HG03025 (cell line): ENCODE results near the gene RABGAP1L.
A peak's percentile ranks its signal among the peaks of the same experiment; 100 is the strongest.

Experiments
- ATAC-seq: cut with Tn5 transposase; IDR thresholded peaks from one replicate; pipeline ENCODE4 v1.9.1; 2021; ENCODE audit warnings: mild to moderate bottlenecking, moderate library complexity; ENCODE audit not compliant: unreplicated experiment, low FRiP score

RABGAP1L gene

DNA sequence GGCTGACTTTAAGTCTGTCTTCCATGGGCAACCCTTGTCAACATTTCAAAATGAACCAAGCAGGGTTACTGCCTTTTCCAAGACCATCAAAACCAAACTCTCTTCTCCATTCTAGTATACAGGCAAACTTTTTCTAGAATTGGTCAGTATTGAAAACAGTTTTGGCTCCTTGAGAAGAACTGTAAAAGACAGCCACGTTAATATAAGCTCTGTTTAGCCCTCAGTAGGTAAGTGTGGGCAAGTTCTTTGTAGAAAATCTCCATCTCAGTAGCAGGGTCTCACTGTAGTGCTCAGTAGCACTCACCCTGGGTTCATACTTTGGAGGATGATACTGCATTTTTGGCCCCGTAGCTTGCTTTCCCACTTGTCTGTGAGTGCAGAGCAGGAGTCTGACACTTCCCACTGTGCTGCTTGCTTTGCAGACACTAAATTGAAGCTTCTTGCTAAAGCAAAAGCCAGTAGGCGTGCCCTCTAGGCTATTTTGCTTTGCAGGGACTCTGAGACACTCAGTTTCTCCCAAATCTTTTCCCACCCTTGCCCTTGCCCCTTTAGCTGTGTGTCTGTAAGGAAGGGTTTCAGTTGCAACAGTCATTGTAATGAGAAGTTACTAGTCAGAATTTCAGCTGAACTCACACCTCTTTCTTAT, 806.2 kb downstream of the RABGAP1L start:
- no peak for ATAC-seq

DNA sequence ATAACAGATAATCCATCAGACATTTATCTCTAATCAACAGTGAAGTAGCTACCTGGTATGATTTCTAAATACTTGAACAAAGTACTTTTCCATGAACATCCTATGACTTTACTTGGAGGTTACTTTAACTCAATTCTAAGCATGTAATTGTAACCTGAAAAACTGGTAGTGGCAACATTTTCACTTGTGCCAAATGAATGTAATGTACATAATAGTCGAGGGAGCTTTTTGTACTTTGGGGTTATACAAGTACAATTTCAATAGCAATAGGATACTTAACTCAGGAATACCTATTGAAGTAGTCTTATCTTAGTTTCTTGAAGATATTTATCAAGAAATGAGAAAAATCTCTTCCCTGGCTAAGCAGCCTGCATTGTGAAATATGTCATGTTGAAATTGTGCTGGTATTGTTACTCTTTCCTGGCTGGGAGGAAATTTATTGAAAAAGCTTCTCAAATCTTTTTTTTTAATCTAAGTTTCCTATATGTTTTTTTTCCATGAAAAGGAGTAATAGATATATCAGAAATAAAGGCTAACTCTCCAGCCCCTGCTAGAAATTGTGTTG, 806.8 kb downstream of the RABGAP1L start:
- no peak for ATAC-seq

DNA sequence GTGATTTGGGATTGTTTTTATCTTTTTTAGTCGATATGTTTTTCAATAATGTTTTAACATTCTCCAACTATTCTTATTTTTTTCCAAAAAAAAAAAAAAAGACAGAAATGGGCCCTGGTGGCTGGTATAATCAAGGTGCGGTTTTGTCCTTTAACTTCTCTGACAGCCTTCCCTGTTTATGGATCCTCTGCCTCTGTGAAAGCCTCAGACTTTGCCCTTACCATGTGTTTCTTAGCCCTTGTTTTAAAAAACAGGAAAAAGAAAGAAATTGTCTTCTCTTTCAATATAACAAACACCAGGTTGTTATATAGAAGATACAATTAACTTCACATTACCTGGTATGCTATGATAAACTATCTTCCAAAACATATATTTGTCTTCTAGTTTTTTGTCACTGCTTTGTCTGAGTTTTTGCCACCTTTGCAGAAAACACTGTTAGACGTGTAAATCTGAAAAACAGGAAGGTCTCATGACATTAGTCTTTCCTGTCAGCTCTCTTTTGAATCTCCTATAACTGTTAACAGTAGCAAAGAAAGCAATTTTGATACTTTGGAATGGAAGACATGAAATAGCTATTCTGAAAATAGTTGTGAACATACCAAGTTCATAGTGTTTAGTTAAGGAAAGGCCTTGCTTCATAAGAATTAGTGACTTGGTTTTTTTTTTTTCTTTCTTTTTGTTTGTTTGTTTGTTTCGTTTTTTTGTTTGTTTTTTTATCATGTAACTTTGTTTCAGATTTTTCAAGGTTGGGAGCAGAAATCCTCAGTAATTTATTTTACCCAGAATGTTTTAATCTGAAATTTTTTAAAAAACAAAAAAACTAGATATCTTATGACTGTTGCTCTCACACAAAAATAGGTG, 808.8 kb downstream of the RABGAP1L start:
- ATAC-seq: no peak

DNA sequence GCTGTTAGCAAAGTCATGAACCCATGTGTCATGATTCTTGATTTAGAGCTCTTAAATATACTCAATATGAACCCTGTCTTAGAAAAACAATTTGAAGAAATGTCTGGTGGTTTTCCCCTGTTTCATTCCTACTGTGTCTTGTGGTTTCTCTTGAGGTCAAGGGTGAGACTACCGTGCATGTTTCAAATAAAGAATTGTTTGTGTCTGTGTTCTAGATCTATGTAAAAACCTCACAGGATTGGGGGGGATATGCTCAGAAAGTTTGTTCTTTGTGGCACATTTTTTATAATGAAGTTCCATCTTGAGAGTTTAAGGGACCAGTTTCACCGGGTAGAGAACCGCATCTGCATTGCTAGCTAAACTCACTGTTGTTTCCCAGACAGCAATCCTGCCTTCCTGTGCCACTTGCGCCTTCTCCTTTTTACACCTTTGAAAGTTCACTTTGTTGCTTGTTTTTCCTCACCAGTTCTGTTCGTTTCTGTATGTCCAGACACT, 809.5 kb downstream of the RABGAP1L start:
- ATAC-seq: peak; percentile 56

DNA sequence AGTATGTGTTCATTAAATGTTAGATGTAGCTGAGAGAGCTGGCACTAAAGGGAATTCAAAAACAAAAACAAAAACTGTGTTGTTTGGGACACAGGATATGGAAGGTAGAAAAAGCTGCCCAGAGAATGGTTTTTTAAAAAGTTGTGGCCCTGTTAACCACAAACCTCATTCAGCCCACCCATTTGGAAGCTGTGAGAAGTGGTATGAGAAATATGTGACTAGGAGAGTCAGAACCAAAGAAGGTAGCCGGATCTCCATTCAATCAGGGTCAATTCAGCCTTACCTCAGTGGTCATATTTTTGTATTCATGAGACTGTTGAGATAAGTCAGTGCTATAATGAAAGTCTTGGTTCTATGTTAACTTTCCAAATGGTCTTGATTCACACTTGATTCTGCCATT, 810.7 kb downstream of the RABGAP1L start:
- no peak for ATAC-seq

DNA sequence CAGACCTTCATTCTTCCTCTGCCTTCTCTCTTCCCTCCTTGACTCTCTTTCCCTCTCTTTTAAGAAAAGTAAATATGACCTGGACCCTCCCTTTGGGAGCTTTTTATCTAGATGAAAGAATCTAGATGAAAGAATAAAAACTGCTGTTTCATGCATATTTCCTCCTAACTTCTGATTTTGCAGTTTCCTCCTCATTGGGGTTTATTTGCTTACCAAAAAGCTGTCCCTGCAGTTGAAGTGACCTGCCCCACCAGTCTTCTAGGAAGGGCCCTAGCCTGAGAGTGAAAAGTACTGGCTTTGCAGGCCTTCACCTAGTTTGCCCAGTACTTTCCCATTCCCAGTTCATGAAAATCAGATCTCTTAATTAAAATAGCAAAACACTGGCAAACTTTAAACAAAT, 812.1 kb downstream of the RABGAP1L start:
- no peak for ATAC-seq

DNA sequence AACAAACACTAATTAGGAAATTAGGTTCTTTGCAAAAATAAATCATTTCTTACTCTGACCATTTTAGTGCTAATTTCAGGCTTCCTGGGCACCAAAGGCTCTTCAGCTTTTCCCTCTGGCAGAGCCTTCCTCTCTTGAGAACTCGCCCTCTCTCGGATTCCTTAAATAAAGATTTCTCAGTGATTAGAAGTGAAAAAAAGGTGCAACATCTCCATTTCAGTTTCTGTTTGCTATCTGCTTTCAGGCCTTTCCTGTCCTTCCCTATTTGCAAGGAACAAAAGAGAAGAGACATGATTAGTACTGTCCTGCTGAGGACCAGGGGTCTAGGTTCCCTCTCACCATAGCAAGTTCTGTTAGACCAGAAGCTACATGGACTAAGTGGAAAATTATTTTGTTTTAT, 812.6 kb downstream of the RABGAP1L start:
- ATAC-seq: no peak

DNA sequence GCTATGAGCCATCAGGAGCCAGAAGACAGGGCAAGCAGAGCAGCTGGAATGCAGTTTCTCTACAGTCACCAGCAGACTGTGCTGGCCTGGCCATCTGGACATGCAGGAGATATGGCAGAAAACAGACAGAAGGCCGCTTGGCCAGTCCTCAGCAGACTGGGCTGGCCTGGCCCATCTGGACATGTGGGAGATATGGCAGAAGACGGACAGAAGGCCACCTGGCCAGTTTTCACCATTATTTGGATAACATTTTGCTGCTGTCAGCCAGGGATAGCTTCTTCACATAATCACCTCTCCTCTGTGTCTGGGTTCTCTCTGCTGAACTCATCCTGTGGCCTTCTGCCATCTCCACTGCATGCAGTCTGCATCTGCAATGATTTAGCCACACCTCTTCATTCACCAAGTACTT, 815.4 kb downstream of the RABGAP1L start:
- ATAC-seq: no peak

DNA sequence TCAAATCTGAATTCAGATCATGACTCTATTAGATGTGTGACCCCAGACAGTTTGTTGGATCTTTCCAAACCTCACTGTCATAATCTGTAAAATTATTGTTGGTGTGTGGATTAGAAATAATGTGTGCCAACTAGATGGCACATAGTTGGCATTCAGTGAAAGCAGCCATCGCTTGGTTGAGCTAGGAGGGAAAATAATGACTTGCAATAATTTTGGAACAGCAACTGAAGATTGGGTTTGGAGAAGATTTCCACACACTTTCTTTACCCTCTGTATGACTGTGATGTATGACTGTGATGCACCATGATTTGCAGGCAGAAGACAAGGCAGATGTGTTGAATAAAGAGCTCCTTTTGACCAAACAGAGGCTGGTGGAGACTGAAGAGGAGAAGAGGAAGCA, 816.4 kb downstream of the RABGAP1L start:
- ATAC-seq: no peak

DNA sequence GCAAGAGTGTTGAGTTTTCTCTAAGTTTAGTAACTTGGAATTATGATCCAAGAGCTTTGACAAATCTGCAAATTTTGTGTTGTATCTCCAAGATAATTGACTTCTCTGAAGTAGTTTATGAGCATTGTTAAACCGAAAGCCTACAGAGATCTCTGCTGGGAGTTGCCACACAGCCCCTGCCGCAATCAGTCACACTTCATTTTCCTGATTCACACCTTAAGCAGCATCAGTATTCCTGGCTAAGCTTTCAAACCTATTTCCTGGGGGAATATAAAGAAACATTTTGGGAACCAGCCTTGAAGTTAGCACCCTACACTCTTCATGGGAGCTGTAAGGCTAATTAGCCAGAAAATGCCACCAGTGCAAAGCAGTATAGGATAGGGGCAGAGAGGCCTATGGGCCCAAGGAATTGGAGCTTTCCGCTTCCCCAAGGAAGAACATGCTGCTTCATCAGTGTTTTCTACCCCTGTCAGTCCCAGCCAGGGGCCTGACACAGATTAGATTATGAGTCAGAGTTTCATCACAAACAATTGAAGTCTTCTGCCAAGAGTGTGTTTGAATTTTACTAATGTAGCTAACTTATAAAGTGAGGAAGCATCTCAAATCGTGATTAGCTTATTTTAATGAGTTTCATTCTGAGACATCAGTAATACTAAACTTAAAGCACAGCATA, 817.3 kb downstream of the RABGAP1L start:
- ATAC-seq: no peak

DNA sequence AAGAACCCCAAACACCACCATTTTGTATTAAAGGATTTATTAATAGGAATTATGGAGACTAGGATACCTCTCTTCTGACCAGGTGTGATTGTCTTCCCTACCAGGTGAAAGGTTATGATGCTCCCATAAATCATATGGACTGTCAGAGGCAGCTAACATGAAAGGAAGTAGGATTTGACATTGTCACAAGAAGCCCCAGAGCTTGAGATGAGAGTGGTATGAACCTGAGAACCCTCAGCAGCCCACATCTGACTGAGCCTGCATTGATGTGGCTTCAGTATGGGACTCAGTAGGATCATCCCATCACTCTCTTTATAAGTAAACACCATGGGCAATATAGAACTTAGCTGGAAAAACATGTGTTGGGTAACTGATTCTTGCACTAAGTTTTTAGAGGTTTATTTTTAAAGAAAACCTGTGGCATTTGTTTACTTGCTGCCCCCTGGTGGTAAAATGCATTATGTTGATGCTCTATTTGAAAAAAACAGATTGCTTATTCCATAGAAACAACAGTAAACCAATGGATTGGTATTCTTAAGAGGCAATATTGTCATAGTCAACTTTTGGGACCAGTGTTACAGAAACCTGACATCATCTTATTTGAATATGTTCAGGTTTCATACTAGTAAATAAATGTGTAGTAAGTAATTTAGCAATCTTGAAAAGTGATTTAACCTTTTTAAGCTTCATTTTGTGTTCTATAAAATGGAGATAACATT, 823.8 kb downstream of the RABGAP1L start:
- no peak for ATAC-seq

DNA sequence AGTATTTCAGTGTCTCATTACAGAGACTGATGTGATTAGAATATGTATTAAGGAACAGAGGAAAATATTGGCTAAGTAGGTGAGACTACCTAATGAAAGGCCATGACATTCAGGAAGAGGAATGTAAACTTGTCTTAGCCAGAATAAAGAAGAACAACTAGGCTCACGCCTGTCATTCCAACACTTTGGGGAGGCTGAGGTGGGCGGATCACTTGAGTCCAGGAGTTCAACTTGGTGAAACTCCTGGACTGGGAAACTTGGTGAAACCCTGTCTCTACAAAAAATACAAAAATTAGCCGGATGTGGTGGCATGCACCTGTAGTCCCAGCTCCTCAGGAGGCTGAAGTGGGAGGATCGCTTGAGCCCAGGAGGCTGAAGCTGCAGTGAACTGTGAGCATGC, 825.6 kb downstream of the RABGAP1L start:
- no peak for ATAC-seq

DNA sequence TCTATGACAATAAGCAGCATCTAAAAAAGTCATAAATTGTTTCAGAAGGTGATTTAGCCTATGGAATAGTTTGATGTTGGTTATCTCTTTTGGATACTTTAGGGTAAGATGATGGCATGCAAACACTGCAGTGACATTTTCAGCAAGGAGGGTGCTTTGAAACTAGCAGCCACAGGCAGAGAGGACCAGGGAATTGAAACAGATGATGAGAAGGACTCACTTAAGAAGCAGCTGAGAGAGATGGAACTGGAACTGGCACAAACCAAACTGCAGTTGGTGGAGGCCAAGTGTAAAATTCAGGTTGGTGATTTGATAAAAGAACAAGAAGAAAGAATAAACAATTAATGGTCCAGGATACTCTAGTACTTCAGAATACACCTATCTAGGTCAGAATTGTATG, 829.2 kb downstream of the RABGAP1L start:
- ATAC-seq: no peak

DNA sequence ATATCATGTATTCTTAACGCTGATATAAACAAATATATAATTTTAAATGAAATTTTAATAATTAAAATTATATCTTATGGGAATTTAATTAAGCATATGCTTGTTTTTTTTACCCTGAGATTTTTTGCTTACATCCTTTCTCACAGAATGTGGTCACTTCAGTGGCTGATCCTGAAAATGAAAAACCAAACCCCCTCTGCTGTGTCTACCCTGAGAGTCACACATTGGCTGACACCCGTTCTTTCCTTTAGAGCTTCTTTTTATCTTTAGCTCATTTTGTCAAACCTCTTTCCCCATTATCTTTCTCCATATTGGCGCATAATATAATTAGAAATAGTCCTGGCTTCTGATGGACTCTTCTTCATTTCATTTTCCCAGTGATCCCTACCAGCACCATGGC, 829.7 kb downstream of the RABGAP1L start:
- ATAC-seq: peak; percentile 72

DNA sequence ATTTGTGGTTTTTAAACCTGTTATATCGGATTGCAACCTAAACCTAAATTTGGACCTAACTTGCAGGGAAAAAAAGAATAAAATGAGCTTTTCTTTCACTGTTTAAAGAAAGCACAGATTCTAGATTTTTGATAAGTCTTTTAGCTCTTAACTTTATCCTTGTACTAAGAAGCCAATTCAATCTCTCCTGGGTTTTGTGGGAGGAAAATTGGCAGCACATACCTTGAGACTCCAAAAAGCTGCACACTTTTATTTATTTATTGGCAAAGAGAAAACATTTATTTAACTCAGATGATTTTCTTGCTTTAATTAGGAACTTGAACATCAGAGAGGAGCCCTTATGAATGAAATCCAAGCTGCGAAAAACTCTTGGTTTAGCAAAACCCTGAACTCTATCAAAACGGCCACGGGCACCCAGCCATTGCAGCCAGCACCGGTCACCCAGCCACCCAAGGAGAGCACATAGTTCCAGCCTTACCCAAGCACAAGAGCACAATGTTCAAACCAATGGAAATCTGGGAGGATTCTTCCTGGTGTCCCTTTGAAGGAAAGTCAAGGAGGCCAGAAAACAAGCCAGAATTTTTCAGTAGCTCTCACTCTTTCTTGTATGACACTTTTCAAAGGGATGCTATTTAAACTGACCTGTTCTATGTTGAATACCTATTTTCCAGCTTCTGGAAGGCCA, 830.4 kb downstream of the RABGAP1L start:
- ATAC-seq: no peak

DNA sequence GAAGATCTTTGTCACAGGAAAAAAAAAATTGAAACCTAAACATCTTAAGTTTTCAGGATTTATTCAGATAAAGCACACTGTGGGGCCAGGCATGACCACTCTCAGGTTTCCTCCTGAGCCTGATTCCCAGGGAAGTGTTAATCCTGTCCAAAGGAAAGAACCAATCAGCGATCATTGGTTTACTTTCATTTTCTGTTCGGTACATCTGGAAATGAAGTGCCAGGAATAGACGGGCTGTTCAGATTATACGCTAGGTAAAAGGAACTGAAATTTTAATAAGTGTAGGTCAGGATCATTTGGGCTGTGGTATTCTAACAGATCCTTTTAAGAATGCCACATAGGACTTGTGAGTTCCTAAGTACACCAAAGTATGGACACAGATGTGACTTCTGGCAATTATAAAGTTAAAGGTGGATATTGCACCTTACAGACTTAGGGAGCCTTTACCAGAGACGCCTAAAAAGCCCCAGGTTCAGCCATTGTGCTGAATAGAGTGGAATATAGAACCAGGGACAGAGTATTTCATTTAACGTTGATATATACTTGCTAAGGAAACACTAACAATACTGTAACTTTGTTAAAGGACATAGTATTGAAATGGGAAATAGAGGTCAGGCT, 831.2 kb downstream of the RABGAP1L start:
- no peak for ATAC-seq

DNA sequence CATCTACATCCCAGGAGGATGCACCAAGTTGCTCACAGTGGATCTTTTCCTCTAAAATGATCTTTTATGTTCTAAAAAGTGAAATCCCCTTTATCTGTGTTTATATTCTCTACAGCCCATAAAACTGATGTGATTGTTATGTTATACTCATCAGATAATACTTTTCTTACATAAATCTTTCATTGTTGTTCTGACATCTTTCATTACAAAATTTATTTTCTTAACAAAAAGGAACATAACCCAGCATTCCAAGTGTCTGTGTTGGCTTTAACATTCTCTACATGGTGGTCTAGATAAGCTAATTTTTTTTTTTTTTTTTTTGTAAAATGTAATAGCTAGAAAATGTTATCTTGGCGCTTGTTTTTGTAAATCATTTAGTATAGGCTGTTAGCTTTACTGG, 832.2 kb downstream of the RABGAP1L start:
- no peak for ATAC-seq

DNA sequence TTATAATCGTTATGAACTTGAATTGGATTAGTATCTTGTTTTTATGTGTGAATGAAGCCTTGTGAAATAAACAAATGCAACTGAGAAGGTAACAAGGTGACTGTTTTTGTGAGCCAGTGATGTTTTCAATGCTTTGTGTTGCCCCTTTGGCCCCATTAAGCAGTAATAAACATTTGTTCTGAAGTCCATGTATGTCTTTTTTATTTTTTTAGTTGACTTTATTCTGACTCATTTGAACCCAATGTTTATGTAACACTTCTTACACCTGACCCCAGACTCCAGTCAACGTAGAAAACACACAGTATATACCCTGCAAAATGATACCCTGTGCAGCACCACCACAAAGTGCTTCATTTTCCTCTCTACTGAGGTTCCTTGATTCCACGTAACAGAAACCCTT, 835.8 kb downstream of the RABGAP1L start:
- ATAC-seq: no peak

DNA sequence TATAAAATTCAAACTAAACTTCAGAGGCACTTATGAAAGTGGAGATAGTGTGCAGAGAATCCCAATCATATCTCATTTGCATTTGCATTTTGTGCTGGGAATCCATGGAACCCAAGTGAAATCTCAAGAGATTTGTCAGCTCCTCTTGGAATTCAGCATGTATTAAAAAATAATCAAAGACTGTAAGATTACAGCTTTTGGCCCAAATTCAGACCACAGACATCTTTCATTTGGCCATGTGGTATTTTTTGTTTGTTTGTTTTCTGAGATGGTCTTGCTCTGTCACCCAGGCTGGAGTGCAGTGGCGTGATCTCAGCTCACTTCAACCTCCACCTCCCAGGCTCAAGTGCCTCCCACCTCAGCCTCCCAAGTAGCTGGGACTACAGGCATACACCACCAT, 836.6 kb downstream of the RABGAP1L start:
- ATAC-seq: no peak
